ENCODE results near the gene DCHS1. TPM values are rescaled to one million over a fixed set of nuclear protein-coding genes. Genes with fewer than 3 reads are reported as not detected.

Gene DCHS1
- total RNA-seq, 1 donor from 2014 or later: 49.9 TPM

GRCh38 chr11:6673523-6674218, 18.1 kb upstream of the DCHS1 start:
- no peak for DNase-seq

GRCh38 chr11:6671991-6672390, 16.4 kb upstream of the DCHS1 start:
- DNase-seq: no peak

GRCh38 chr11:6670202-6670830, 14.7 kb upstream of the DCHS1 start:
- no peak for DNase-seq

GRCh38 chr11:6667733-6668374, 12.2 kb upstream of the DCHS1 start:
- DNase-seq: no peak

- no peak for DNase-seq
These were observed 10.9 kb upstream of the DCHS1 start for GRCh38 chr11:6666302-6667183.

- no peak for DNase-seq
These were observed 8.9 kb upstream of the DCHS1 start for GRCh38 chr11:6664551-6664950.

- DNase-seq: no peak
These were observed 8.3 kb upstream of the DCHS1 start for GRCh38 chr11:6663794-6664469.

- DNase-seq: no peak
These were observed 5.1 kb upstream of the DCHS1 start for GRCh38 chr11:6660712-6661111.

- no peak for DNase-seq
These were observed 3.0 kb upstream of the DCHS1 start for GRCh38 chr11:6658647-6659046.

- DNase-seq: no peak
These were observed 1.7 kb upstream of the DCHS1 start for GRCh38 chr11:6657346-6657745.

GRCh38 chr11:6656936-6657335, 1.3 kb upstream of the DCHS1 start:
- no peak for DNase-seq

GRCh38 chr11:6656584-6656915, 941 bp upstream of the DCHS1 start:
- DNase-seq: no peak

- DNase-seq: no peak
These were observed 404 bp downstream of the DCHS1 start for GRCh38 chr11:6655020-6655789.

- DNase-seq: no peak
These were observed 1.2 kb downstream of the DCHS1 start for GRCh38 chr11:6654281-6655019.

- DNase-seq: no peak
These were observed 2.0 kb downstream of the DCHS1 start for GRCh38 chr11:6653656-6654055.

- no peak for DNase-seq
These were observed 2.5 kb downstream of the DCHS1 start for GRCh38 chr11:6653097-6653496.

GRCh38 chr11:6652182-6652581, 3.4 kb downstream of the DCHS1 start:
- DNase-seq: no peak

GRCh38 chr11:6650980-6651379, 4.6 kb downstream of the DCHS1 start:
- no peak for DNase-seq

GRCh38 chr11:6650104-6650503, 5.5 kb downstream of the DCHS1 start:
- DNase-seq: no peak

- no peak for DNase-seq
These were observed 7.1 kb downstream of the DCHS1 start for GRCh38 chr11:6648501-6648900.

GRCh38 chr11:6647836-6648235, 7.8 kb downstream of the DCHS1 start:
- DNase-seq: no peak
